Measurements from ENCODE around the gene MEX3D.

- TF ChIP-seq, protein P1, sequence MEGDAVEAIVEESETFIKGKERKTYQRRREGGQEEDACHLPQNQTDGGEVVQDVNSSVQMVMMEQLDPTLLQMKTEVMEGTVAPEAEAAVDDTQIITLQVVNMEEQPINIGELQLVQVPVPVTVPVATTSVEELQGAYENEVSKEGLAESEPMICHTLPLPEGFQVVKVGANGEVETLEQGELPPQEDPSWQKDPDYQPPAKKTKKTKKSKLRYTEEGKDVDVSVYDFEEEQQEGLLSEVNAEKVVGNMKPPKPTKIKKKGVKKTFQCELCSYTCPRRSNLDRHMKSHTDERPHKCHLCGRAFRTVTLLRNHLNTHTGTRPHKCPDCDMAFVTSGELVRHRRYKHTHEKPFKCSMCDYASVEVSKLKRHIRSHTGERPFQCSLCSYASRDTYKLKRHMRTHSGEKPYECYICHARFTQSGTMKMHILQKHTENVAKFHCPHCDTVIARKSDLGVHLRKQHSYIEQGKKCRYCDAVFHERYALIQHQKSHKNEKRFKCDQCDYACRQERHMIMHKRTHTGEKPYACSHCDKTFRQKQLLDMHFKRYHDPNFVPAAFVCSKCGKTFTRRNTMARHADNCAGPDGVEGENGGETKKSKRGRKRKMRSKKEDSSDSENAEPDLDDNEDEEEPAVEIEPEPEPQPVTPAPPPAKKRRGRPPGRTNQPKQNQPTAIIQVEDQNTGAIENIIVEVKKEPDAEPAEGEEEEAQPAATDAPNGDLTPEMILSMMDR (conservative IDR thresholded peaks at IDR 0.05; ENCODE audit: low read depth, low read length), result no peak
- no peak for TF ChIP-seq RCOR1 (IDR thresholded peaks at IDR 0.05; ENCODE audit: insufficient replicate concordance, low read length)
- TF ChIP-seq NFE2L2 (IDR thresholded peaks at IDR 0.05; ENCODE audit: low read depth, low read length), result no peak
- TF ChIP-seq USF2 (IDR thresholded peaks at IDR 0.05; ENCODE audit: low read depth, low read length), result no peak
- no peak for TF ChIP-seq POLR2A (IDR thresholded peaks at IDR 0.05; ENCODE audit: low read depth, low read length)
- no peak for TF ChIP-seq RFX5 (IDR thresholded peaks at IDR 0.05; ENCODE audit: low read depth, low read length)
- TF ChIP-seq MAFK (IDR thresholded peaks at IDR 0.05; ENCODE audit: low read depth, low read length), result no peak
- TF ChIP-seq MAZ (IDR thresholded peaks at IDR 0.05; ENCODE audit: borderline replicate concordance, low read depth, low read length), result no peak
- no peak for TF ChIP-seq CEBPB (IDR thresholded peaks at IDR 0.05; ENCODE audit: low read depth, low read length)
- TF ChIP-seq RAD21 (IDR thresholded peaks at IDR 0.05; ENCODE audit: low read length), result no peak
- TF ChIP-seq BHLHE40 (IDR thresholded peaks at IDR 0.05; ENCODE audit: low read depth, low read length), result no peak
- no peak for TF ChIP-seq MXI1 (IDR thresholded peaks at IDR 0.05; ENCODE audit: borderline replicate concordance, low read depth, low read length)
- no peak for TF ChIP-seq CHD1 (IDR thresholded peaks at IDR 0.05; ENCODE audit: low read depth, low read length)
Observed at GRCh38 chr19:1582201-1582600, 14.1 kb upstream of the MEX3D start.

Data from IMR-90 (cell line).